Mesothelial cell of epicardium (in vitro differentiated cells): ENCODE results near the gene CLCN6. TPM values are rescaled to one million over a fixed set of nuclear protein-coding genes. Genes with fewer than 3 reads are reported as not detected.

Source experiments
- DNase-seq, 2 experiments: peaks; one replicate each; pipeline ENCODE4 v3.0.0; 2021; ENCODE audit warnings: low spot score in 2 of 2; ENCODE audit not compliant: unreplicated experiment in 2 of 2
- H3K27ac Mint-ChIP-seq: 2 replicates; pipeline ENCODE4 v1.8.0; 2021; ENCODE audit warnings: mixed read lengths
- H3K27me3 Mint-ChIP-seq: 2 replicates; pipeline ENCODE4 v1.8.0; 2021; ENCODE audit warnings: low read depth, mixed read lengths
- H3K36me3 Mint-ChIP-seq: 2 replicates; pipeline ENCODE4 v1.8.0; 2021; ENCODE audit warnings: mixed read lengths
- H3K4me1 Mint-ChIP-seq: 2 replicates; pipeline ENCODE4 v1.8.0; 2021; ENCODE audit warnings: mixed read lengths
- H3K4me3 Mint-ChIP-seq: 2 replicates; pipeline ENCODE4 v1.8.0; 2021; ENCODE audit warnings: mild to moderate bottlenecking, moderate library complexity, mixed read lengths
- H3K9me3 Mint-ChIP-seq: 2 replicates; pipeline ENCODE4 v1.8.0; 2021; ENCODE audit warnings: mixed read lengths
- total RNA-seq: library from RNA; stranded (reverse); gene quantifications from 3 replicates; pipeline ENCODE4 v1.2.1, GENCODE V29; 2021
- TF ChIP-seq, protein P1 (sequence below): fragments of 200-600 bp; sonication (generic); IDR thresholded peaks from one replicate; pipeline ENCODE4 v1.5.0; 2021; ENCODE audit warnings: antibody characterized with exemption; ENCODE audit not compliant: unreplicated experiment

Gene CLCN6
- total RNA-seq, 1 donor from 2014 or later: 30.3 TPM

DNA sequence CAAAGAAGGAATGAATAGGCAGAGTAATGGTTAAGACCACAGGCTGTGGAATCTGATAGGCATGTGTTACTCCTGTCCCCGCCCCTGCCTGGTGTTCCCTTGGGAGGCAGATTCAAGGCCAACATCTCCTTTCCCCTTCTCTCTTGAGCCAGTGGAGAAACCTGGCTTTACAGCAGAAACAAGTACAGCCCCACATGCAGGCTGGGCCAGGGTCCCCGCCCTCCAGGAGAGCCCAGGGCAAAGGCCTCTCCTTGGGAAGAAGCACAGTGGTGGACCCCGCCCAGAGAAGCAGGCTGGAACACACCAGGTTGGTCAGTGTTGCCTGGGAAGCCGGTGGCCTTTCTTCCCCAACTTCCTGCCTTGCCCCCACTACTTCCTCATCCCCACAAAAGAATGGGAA, 37.2 kb upstream of the CLCN6 start:
- no peak overlapping the region for H3K27ac Mint-ChIP-seq
- H3K4me3 Mint-ChIP-seq: no peak overlapping the region
- H3K27me3 Mint-ChIP-seq: no peaks in the 10 kb centered on the region
- TF ChIP-seq, protein P1, sequence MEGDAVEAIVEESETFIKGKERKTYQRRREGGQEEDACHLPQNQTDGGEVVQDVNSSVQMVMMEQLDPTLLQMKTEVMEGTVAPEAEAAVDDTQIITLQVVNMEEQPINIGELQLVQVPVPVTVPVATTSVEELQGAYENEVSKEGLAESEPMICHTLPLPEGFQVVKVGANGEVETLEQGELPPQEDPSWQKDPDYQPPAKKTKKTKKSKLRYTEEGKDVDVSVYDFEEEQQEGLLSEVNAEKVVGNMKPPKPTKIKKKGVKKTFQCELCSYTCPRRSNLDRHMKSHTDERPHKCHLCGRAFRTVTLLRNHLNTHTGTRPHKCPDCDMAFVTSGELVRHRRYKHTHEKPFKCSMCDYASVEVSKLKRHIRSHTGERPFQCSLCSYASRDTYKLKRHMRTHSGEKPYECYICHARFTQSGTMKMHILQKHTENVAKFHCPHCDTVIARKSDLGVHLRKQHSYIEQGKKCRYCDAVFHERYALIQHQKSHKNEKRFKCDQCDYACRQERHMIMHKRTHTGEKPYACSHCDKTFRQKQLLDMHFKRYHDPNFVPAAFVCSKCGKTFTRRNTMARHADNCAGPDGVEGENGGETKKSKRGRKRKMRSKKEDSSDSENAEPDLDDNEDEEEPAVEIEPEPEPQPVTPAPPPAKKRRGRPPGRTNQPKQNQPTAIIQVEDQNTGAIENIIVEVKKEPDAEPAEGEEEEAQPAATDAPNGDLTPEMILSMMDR: no peak
- H3K9me3 Mint-ChIP-seq: no peaks in the 10 kb centered on the region
- H3K4me1 Mint-ChIP-seq: no peaks in the 10 kb centered on the region
- DNase-seq: no peak
- no peaks in the 10 kb centered on the region for H3K36me3 Mint-ChIP-seq

DNA sequence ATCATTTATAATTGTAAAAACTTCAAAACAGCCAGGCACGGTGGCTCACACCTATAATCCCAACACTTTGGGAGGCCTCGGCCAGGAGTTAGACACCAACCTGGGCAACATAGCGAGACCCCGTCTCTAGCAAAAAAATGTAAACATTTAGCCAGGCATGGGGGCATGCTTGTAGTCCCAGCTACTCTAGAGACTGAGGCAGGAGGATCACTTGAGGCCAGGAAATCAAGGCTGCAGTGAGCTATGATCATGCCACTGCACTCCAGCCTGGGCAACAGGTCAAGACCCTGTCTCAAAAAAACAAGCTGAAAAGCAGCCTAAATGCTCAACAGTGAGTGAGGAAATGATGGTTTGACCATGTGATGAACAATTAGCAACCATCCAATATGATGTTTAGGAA, 36.7 kb upstream of the CLCN6 start:
- no peak overlapping the region for H3K27ac Mint-ChIP-seq
- no peak overlapping the region for H3K4me3 Mint-ChIP-seq
- no peaks in the 10 kb centered on the region for H3K27me3 Mint-ChIP-seq
- no peaks in the 10 kb centered on the region for H3K36me3 Mint-ChIP-seq
- H3K4me1 Mint-ChIP-seq: no peaks in the 10 kb centered on the region
- H3K9me3 Mint-ChIP-seq: no peaks in the 10 kb centered on the region
- TF ChIP-seq, protein P1: no peak
- DNase-seq: no peak

DNA sequence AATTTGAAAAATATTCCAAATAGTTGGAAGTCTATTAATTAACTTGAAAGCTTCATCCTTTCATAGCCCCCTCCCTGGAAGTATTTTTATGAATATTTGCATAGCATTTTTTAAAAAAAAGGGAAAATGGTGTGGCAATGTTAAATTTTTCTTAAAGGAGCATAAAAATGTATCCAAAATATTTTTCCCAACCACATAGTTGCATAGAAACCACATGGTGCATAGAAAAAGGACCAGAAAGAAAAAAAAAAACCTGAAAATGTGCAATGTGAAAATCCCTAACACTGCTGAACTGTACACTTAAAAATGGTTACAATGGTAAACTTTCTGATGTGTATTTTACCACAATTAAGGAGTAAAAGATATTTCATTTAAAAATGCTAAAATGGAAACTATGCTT, 36.0 kb upstream of the CLCN6 start:
- TF ChIP-seq, protein P1: no peak
- H3K4me1 Mint-ChIP-seq: no peaks in the 10 kb centered on the region
- H3K27ac Mint-ChIP-seq: no peak overlapping the region
- no peaks in the 10 kb centered on the region for H3K36me3 Mint-ChIP-seq
- H3K4me3 Mint-ChIP-seq: no peak overlapping the region
- DNase-seq: no peak
- H3K9me3 Mint-ChIP-seq: no peaks in the 10 kb centered on the region
- H3K27me3 Mint-ChIP-seq: no peaks in the 10 kb centered on the region

DNA sequence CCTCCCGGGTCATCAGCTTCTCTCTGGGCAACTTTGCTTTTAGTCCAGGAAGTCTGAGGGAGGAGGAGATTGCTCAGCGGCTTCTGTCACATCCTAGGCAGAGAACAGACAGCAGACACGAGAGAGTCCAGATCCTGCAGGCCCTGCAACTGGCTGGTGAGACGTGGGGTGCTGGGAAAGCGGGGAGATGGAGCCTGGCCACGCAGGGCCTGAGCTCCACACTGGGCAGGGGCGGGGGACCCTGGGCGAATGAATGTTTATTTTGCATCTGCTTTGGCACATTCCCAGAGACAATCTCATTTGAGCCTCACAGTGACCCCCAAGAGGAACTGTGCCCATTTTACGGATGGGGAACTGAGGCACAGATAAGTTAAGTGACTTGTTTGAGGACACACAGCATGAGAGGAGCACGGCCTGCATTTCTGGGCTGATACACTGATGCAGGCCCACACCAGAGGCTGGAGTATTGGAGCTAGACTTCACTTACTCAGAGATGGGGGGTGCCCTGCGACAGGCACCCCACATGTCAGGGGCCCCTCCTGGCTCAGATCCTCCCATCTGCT, 34.4 kb upstream of the CLCN6 start:
- no peak overlapping the region for H3K27ac Mint-ChIP-seq
- DNase-seq: no peak

DNA sequence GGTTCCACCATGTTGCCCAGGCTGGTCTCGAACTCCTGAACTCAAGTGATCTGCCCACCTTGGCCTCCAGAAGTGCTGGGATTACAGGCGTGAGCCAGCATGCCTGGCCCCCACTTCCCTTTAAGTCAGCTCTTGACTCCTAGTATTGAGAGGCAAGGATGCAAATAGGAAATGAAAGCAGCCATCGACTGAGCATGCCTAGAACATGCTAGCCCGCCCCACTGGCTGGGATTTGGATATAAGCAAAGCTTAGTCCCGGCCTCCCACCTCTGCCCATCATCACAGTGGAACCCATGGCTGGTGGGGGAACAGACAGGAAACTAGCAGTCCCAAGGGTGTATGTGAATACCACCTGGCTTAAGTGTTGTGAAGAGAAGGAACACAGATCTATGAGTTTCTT, 33.5 kb upstream of the CLCN6 start:
- no peaks in the 10 kb centered on the region for H3K4me1 Mint-ChIP-seq
- no peak overlapping the region for H3K4me3 Mint-ChIP-seq
- H3K27me3 Mint-ChIP-seq: no peaks in the 10 kb centered on the region

More for the DNA sequence above, 34.4 kb upstream of the CLCN6 start:
- no peaks in the 10 kb centered on the region for H3K9me3 Mint-ChIP-seq
- H3K27me3 Mint-ChIP-seq: no peaks in the 10 kb centered on the region
- TF ChIP-seq, protein P1: no peak
- no peaks in the 10 kb centered on the region for H3K4me1 Mint-ChIP-seq
- no peaks in the 10 kb centered on the region for H3K36me3 Mint-ChIP-seq
- no peak overlapping the region for H3K4me3 Mint-ChIP-seq

More for the DNA sequence above, 33.5 kb upstream of the CLCN6 start:
- Mint-ChIP-seq H3K9me3 (no peaks in the 10 kb centered on the region), H3K27ac (no peak overlapping the region), H3K36me3 (no peaks in the 10 kb centered on the region)
- DNase-seq: no peak
- TF ChIP-seq, protein P1: no peak
